GM19455 (cell line): ENCODE data around the gene GAK.

Source experiments
- ATAC-seq: cut with Tn5 transposase; IDR thresholded peaks from one replicate; pipeline ENCODE4 v1.9.1; 2021; ENCODE audit not compliant: unreplicated experiment

The GAK gene

GRCh38 chr4:909821-910220 lies 22.3 kb downstream of the GAK start:
- no peak for ATAC-seq

- ATAC-seq = no peak
Observed at GRCh38 chr4:909131-909571, 23.0 kb downstream of the GAK start.

- no peak for ATAC-seq
Observed at GRCh38 chr4:907691-908425, 24.3 kb downstream of the GAK start.

DNA sequence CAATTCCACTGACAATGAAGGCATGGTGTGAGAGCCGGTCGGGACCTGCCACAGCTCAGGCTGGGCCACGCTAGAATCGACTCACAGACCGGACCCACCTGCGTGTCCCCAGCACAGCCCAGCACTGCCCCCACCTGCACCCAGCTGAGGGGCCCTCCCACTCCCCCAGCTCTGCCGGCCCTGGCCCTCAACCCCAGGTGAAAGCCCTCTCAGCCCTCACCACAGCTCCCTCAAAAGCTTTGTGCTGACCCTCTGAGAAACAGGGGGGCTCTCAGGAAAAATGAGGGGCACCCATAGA lies 25.1 kb downstream of the GAK start:
- ATAC-seq = no peak

DNA sequence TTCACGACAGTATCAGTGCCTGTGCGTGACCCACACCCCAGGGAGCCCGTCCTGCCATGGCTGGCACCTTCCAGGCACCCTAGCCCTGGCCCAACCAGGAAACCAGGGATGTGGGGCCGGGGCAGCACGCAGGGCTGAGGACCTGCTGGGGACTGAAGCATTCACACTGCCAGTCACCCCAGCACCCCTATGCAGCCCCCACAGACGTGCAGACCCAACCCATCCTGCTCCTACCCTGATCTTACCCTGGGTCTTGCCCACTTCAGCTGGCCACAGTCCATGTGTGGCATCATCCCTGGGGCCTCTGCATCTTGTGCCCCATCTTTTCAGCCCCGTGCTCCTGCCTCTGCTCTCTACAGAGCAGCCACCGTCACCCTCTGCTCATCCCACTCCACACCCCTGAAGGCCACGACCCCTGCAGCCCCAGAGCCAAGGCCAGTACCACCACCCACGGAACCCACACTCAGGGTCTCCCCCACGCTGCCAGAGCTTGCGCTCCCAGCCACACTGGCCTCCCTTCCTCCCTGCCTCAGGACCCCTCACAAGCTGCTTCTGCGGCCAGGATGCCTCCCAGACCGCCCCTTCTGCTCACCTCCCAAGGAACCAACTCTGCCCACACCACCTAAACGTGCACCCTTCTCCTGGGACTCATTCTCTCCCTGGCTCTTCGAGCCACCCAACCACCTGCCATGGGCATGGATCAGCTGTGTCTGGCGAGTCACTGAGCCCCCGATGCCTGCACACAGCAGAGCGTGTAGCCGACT lies 25.6 kb downstream of the GAK start:
- no peak for ATAC-seq

DNA sequence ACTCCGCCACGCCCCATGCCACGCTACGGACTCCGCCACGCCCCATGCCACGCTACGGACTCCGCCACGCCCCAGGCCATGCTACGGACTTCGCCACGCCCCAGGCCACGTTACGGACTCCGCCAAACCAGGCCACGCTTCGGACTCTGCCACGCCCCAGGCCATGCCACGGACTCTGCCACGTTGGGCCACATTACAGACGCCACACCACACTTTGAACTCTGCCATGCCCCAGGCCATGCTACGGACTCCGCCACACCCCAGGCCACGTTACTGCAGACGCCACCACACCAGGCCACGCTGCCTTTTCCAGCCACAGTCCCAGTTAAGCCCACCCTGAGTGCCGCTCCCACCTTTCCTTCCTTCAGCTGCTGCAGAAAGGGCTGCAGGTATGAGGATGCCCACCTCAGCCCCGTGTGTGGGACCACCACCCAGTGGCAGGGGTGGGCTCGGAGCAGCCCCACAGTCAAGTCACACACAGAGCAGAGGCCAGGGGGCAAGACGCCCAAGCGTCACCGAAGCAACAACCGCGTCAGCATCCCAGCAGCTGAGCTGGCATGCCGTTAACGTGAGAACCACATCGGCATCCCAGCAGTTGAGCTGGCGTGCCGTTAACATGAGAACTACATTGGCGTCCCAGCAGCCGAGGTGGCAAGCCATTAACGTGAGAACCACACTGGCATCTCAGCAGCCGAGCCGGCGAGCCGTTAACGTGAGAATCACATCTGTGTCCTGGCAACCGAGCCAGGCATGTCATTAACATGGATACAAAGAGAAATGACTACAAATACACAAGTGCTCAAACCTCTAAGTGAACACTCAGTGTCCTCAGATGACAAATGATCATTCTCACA lies 26.4 kb downstream of the GAK start:
- no peak for ATAC-seq

DNA sequence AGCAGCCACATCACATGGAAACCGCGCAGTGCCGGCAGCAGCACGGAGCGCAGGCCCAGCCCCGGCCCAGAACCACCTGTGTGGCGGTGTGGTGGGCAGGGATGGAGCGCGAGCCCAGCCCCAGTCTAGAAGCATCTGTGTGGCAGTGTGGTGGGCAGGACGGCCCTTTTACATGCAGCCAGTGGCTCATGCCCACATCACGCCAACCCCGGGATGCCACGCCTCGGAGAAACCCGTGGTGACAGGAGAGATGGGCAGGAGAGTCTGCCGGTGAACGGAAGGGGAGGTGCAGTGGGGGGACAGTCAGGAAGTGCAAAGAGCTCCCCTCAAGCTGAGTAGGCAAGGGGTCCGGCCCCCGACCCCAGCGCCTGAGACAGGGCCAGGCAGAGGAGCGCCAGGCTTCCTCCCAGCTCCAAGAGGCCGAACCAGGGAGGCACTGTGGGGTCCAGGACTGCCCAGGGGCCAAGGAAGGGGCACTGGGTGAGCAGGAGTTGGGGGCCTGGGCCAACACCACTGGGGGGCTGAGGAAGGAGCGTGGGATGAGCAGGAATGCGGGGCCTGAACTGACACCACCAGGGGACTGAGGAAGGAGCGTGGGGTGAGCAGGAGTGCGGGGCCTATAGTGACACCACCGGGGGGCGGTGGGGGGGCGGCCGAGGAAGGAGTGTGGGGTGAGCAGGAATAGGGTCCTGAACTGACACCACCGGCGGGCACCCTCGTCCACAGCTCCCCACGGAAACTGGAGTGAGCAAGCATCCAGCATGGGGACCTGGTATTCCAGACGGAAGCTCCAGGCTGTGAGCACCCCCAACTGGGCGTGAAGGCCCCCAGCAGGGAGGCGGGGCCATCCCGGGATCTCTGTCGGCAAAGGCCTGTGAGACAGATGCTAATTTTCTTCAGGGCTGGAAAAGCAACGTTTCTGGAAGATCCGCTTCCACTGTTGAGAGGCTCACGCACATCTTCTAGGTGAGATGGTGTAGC lies 28.8 kb downstream of the GAK start:
- ATAC-seq = no peak

DNA sequence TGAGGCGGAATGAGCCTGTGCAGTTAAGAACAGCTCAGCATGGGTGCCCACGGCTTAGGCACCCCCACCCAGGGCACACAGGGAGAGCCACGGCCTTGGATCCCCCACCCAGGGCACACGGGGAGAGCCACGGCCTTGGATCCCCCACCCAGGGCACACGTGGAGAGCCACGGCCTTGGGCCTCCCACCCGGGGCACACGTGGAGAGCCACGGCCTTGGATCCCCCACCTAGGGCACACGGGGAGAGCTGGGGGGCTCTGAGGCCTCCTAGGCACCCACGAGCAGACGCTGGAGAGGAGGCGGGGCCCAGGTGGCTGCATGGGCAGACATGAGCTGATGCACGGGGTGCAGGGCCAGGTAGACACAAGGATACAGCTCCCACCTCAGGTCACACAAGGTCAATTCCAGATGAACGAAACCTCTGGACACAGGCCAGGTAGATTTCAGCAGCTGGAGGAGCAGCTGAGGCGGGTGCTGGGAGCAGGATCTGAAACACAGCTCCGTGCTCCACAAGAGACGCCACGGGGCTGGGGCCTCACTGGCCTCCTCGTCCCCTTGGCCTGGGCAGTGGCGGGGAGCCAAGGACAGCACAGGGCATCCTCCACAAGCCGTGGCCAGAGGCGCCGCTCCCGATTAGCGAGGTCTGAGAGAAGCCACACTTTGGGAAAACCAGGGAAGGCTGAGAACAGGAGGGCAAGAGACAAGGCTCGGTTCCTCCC lies 30.8 kb downstream of the GAK start:
- ATAC-seq = no peak

DNA sequence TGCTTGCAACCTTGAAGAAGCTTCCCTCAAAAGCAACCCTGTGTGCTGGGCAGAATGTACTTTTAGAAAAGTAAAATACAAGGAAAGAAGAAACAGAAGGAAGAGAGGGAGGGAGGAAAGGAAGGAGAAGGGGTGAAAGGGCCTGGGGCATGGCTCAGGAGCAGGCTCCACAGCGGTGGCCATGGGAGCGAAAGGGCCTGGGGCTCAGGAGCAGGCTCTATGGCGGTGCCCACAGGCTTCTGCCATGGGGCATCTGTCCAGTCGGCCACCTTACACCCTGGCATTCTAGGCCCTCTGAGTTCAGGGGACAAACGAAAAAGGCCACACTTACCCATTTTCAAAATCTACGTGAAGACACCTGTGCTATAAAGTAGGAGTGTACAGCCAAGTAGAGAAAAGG lies 31.4 kb downstream of the GAK start:
- ATAC-seq = no peak

- ATAC-seq = no peak
Observed at GRCh38 chr4:900073-900472, 32.0 kb downstream of the GAK start.

DNA sequence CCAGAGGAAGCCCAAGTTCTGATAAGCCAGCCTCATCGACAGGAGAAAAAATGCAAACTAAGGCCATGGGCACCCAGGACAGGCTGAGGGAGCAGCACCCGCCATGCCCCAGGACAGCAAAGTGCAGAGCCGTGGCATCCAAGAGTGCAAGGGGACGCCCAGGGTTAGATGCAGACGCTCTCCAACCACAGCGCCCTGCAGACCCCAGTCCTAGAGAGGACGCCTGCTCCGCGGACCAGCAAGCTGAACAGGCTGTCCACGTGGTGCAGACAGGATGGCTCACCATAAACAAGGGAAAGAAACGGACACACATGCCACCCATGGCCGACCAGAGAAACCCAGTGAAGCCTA lies 32.6 kb downstream of the GAK start:
- no peak for ATAC-seq

DNA sequence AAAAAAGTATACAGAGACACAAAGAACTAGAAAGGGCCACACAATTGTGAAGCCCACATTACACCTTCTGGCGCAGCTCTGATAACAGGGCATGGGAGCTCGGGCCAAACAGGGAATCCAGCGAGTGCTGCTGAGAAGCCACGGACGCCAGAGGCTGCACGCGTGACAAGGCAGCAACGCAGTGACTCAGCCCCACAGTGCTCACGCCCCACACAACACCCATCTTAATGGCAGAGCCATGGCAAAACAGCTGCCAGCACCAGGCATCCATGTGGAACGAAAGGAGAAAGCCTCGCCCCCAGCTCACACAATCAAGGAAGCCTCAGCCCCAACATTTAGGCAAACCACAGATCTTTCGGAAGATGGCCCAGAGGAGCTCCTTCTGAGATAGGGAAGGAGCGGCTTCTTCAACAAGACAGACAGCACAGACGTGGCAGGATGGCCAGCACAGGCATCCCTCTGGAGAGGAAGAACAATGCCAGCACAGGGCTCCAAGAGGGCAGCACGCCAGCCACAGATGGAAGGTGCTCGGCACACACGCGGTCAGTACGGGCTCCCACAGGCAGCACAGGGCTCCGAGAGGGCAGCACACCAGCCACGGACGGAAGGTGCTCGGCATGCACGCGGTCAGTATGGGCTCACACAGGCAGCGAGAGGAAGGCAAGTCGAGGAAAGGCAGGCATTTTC lies 33.1 kb downstream of the GAK start:
- ATAC-seq = no peak

DNA sequence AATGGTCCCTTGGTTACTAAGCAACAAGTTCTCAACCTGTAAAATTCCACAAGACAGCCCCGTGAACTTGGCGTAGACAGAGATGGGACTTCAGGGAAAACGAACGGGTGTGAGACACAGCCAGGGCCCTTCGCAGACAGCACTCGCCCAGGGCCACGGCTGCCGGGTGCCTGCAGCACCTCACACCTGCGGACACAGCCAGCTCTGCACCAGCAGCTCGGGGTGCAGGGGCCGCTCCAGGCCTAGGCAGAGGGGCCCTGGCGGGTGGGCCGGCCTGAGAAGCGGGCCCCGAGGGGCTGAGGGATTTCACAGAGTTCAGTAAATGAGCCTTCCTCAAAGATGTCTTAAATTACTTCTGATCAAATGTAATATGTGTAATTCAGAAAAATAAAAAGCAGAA lies 34.0 kb downstream of the GAK start:
- ATAC-seq = no peak

GRCh38 chr4:896630-897029 lies 35.5 kb downstream of the GAK start:
- no peak for ATAC-seq

DNA sequence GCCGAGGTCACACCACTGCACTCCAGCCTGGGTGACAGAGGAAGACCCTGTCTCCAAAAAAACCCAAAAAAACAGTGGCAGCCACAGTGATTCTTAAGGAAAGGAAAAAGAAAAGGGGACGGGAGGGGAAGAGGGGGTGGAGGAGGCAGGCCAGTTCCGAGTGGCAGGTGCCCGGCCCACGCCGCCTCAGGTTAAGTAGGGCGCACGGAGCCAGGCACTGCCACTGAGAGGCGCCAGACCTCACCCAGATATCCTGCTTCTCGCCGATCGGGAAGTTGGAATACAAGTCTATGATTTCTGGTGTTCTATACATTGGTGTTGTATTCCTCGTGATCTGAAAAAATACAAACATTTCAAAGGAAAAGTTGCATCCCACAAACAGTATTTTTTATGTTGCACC lies 35.9 kb downstream of the GAK start:
- no peak for ATAC-seq

GRCh38 chr4:895596-895995 lies 36.5 kb downstream of the GAK start:
- ATAC-seq = no peak

GRCh38 chr4:893995-894705 lies 38.0 kb downstream of the GAK start:
- no peak for ATAC-seq

GRCh38 chr4:893276-893994 lies 38.7 kb downstream of the GAK start:
- ATAC-seq = no peak
